Right lobe of liver (tissue), 4 donors: ENCODE results near the gene PMEPA1.

Experiments
- POLR2A ChIP-seq: fragments of 450-650 bp; IDR thresholded peaks from one replicate; pipeline ENCODE4 v1.6.1; 2017; ENCODE audit warnings: antibody characterized with exemption, mild to moderate bottlenecking
- TF ChIP-seq, protein P1 (sequence below), 4 donors: fragments of 200-600 bp in 3 of 4; fragments of 450-650 bp in 1 of 4; IDR thresholded peaks; one replicate each; pipeline versions ENCODE4 v1.5.1 to v1.8.0; 2016 to 2022; ENCODE audit warnings: antibody characterized with exemption in 4 of 4, mild to moderate bottlenecking in 2 of 4
- donor health status: DM: no; HTN: no; CAD: no.
- donor health status: DM: no; HTN: no; CAD: no.
- donor health status: DM: no; HTN: yes; CAD: no.

DNA sequence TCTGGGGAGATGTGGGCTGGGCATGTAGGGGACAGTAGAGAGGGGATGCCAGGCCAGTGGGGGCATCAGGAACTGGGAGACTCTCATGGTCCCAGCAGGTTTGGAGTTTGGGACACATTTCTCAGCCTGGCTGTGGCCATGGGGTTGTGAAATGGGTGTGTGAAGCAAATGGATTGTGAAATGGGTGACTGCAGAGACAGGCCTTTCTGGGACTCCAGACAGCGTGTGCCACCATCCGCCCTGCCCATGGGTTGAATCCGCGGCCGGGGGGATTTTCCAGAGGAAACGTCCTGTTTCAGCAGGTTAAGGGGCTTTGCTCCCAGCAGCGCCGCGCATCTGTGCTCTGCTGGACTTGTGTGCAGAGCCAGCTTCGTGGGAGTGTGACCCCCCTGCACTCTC lies 3.7 kb upstream of the PMEPA1 start:
- TF ChIP-seq, protein P1, sequence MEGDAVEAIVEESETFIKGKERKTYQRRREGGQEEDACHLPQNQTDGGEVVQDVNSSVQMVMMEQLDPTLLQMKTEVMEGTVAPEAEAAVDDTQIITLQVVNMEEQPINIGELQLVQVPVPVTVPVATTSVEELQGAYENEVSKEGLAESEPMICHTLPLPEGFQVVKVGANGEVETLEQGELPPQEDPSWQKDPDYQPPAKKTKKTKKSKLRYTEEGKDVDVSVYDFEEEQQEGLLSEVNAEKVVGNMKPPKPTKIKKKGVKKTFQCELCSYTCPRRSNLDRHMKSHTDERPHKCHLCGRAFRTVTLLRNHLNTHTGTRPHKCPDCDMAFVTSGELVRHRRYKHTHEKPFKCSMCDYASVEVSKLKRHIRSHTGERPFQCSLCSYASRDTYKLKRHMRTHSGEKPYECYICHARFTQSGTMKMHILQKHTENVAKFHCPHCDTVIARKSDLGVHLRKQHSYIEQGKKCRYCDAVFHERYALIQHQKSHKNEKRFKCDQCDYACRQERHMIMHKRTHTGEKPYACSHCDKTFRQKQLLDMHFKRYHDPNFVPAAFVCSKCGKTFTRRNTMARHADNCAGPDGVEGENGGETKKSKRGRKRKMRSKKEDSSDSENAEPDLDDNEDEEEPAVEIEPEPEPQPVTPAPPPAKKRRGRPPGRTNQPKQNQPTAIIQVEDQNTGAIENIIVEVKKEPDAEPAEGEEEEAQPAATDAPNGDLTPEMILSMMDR (IDR thresholded peaks at IDR 0.05) = no peak
- no peak for TF ChIP-seq POLR2A
